Measurements from ENCODE around the gene TMEM221. TPM values are rescaled to one million over a fixed set of nuclear protein-coding genes. Genes with fewer than 3 reads are reported as not detected.

The TMEM221 gene
- total and polyA plus RNA-seq, 2 donors (not counting 3 experiments of a cell fraction or from before 2014, with no cell fraction given) = 0.08 TPM; not detected in 1

DNA sequence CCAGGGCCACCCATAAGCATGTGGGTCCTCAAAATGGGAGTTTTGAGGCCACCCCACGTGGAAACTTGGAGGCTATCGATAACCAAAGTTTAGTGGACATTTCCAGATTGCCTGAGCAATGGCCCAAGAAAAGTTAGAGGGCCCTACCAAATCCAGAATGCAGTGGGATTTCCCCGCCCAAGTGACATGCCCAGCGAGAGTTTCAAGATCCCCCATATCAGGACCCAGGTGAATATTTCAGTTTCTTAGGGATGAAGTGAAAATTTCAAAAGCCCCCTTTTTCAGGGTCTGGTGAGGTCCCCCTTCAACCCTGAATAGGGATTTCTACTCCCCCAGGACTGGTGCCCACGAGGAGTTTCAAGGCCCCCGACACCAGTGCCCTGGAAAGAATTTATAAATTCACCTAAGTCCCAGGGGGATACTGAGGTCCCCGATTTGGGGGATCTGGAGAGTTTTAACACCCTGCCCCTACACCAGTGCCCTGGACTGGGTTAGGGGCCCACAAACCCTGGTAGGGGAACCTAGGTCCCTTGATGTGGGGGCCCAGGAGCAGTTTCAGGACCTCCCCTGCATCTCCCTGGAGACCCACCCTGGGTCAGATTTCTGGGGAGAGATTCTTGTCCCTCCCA is 43.7 kb downstream of the TMEM221 start:
- peak overlapping the region; percentile 67 for H3K4me2 ChIP-seq (ENCODE audit: insufficient read depth, low read length)
- dilution Hi-C loops (cut with MboI; ENCODE audit: extremely low pct_ligation_motif_present, low sequenced_read_pairs) (no loop called here), intact Hi-C loops (cut with micrococcal nuclease) (loop anchor here (10.0 kb wide), 1 partner anchor 150 kb away; the partner anchor contains the start of gene COLGALT1)
- FAIRE-seq (no peak), DNase-seq (ENCODE audit: low read depth, low spot score) (no peak)
- no peak overlapping the region for H3K27ac ChIP-seq (ENCODE audit: insufficient read depth, low read depth, low read length)
- ChIA-PET CTCF (interaction anchor here (0.9 to 1.8 kb wide), 9 partner anchors 8 to 454 kb away, joined by 3 to 7 read pairs (median 3); partner anchors contain the start of genes CCDC194 and MVB12A), POLR2A (interaction anchor here (0.6 to 1.5 kb wide), 4 partner anchors 10 to 362 kb away, joined by 3 to 4 read pairs (median 4); partner anchors contain the start of gene MVB12A)
- H3K9ac ChIP-seq (replicated peaks; ENCODE audit: extremely low read depth, insufficient read depth, low read length) = no peak overlapping the region
- peak overlapping the region in 2 of 3 experiments; percentile 20 to 44 for H3K4me3 ChIP-seq (replicated peaks in 1 of 3; ENCODE audit: insufficient read depth in 1 of 3, low read depth in 1 of 3, low read length in 3 of 3)
- H4K20me1 ChIP-seq (replicated peaks; ENCODE audit: control insufficient read depth, extremely low read depth, insufficient read depth, low read length) = no peaks in the 10 kb centered on the region
- H3K79me2 ChIP-seq (ENCODE audit: control insufficient read depth, insufficient read depth, low read length) = peaks cover 8% of the 10 kb centered on the region
- no peaks in the 10 kb centered on the region for H3K36me3 ChIP-seq (ENCODE audit: control insufficient read depth in 2 of 2, extremely low read depth in 1 of 2, insufficient read depth in 2 of 2, low read length in 2 of 2)
- no peaks in the 10 kb centered on the region for H3K9me3 ChIP-seq (replicated peaks; ENCODE audit: control insufficient read depth, insufficient read depth, low read length)
- H3K9me1 ChIP-seq (replicated peaks; ENCODE audit: control insufficient read depth, extremely low read depth, insufficient read depth, low read length) = no peaks in the 10 kb centered on the region
- H2AFZ ChIP-seq (ENCODE audit: low read depth, low read length) = peak overlapping the region; percentile 55
- H3K27me3 ChIP-seq (ENCODE audit: control insufficient read depth in 2 of 2, insufficient read depth in 2 of 2, low read length in 2 of 2) = no peaks in the 10 kb centered on the region
- no peak for TF ChIP-seq GATA2 (IDR thresholded peaks at IDR 0.05; ENCODE audit: insufficient read depth, insufficient read length, low read depth, low read length)
- TF ChIP-seq POLR2AphosphoS5 (IDR thresholded peaks at IDR 0.05; ENCODE audit: insufficient read depth, low read depth, low read length) = no peak
- no peak for TF ChIP-seq POLR2A (IDR thresholded peaks at IDR 0.05; ENCODE audit: low read depth, low read length)
- no peak for TF ChIP-seq MYC (IDR thresholded peaks at IDR 0.05; ENCODE audit: low read depth, low read length)
- TF ChIP-seq JUN (IDR thresholded peaks at IDR 0.05; ENCODE audit: borderline replicate concordance, insufficient read depth, insufficient read length, low read depth) = no peak
- TF ChIP-seq, protein P1, sequence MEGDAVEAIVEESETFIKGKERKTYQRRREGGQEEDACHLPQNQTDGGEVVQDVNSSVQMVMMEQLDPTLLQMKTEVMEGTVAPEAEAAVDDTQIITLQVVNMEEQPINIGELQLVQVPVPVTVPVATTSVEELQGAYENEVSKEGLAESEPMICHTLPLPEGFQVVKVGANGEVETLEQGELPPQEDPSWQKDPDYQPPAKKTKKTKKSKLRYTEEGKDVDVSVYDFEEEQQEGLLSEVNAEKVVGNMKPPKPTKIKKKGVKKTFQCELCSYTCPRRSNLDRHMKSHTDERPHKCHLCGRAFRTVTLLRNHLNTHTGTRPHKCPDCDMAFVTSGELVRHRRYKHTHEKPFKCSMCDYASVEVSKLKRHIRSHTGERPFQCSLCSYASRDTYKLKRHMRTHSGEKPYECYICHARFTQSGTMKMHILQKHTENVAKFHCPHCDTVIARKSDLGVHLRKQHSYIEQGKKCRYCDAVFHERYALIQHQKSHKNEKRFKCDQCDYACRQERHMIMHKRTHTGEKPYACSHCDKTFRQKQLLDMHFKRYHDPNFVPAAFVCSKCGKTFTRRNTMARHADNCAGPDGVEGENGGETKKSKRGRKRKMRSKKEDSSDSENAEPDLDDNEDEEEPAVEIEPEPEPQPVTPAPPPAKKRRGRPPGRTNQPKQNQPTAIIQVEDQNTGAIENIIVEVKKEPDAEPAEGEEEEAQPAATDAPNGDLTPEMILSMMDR (IDR thresholded peaks at IDR 0.05; ENCODE audit: extremely low read depth in 1 of 2, insufficient read depth in 1 of 2, low read depth in 1 of 2, low read length in 2 of 2) = no peak
- no TSS peak for BruUV-seq (replicated peaks)
- H3K4me1 ChIP-seq (ENCODE audit: control insufficient read depth, extremely low read depth, insufficient read depth, low read length) = peaks cover 22% of the 10 kb centered on the region

All from endothelial cell of umbilical vein (primary cell).